GM19023 (cell line): Measurements from ENCODE around the gene PNRC2.
"Not testable (repeated sequence)": the region's sequence is repeated elsewhere in the genome, so short reads cannot be mapped to it uniquely, and the experiment has no call there.

Experiments
- ATAC-seq: cut with Tn5 transposase; IDR thresholded peaks from one replicate; pipeline ENCODE4 v1.9.1; 2021; ENCODE audit warnings: mild to moderate bottlenecking, moderate library complexity; ENCODE audit not compliant: unreplicated experiment

The PNRC2 gene

GRCh38 chr1:23987038-23987437 is 27.4 kb downstream of the PNRC2 start:
- not testable (repeated sequence) for ATAC-seq

- ATAC-seq: no peak
Observed at GRCh38 chr1:23989263-23989662, 29.6 kb downstream of the PNRC2 start.

- ATAC-seq: not testable (repeated sequence)
Observed at GRCh38 chr1:23992011-23992410, 32.4 kb downstream of the PNRC2 start.

- ATAC-seq: no peak
Observed at GRCh38 chr1:23995431-23995837, 35.8 kb downstream of the PNRC2 start.

GRCh38 chr1:23996700-23997229 is 37.1 kb downstream of the PNRC2 start:
- no peak for ATAC-seq

GRCh38 chr1:23997812-23998211 is 38.2 kb downstream of the PNRC2 start:
- no peak for ATAC-seq

GRCh38 chr1:23999156-23999671 is 39.6 kb downstream of the PNRC2 start:
- ATAC-seq: no peak

GRCh38 chr1:24002695-24003094 is 43.1 kb downstream of the PNRC2 start:
- no peak for ATAC-seq

GRCh38 chr1:24003331-24003972 is 43.8 kb downstream of the PNRC2 start:
- ATAC-seq: no peak

- ATAC-seq: no peak
Observed at GRCh38 chr1:24004132-24004531, 44.5 kb downstream of the PNRC2 start.

- ATAC-seq: no peak
Observed at GRCh38 chr1:24005163-24005562, 45.5 kb downstream of the PNRC2 start.

GRCh38 chr1:24007079-24007478 is 47.5 kb downstream of the PNRC2 start:
- ATAC-seq: no peak

GRCh38 chr1:24008574-24009184 is 49.1 kb downstream of the PNRC2 start:
- not testable (repeated sequence) for ATAC-seq

- ATAC-seq: no peak
Observed at GRCh38 chr1:24009406-24009805, 49.8 kb downstream of the PNRC2 start.

- no peak for ATAC-seq
Observed at GRCh38 chr1:24010650-24011049, 51.0 kb downstream of the PNRC2 start.

GRCh38 chr1:24012878-24013277 is 53.2 kb downstream of the PNRC2 start:
- not testable (repeated sequence) for ATAC-seq
